ACC112 (cell line): ENCODE measurements around the gene MAPK12.

Source experiments
- H2AFZ ChIP-seq: fragments of 200-600 bp; sonication (generic); one replicate; pipeline ENCODE4 v1.6.0; 2017; ENCODE audit warnings: antibody characterized with exemption, low read length; ENCODE audit not compliant: unreplicated experiment
- H3K27ac ChIP-seq: fragments of 200-600 bp; sonication (generic); 2 replicates; pipeline ENCODE4 v1.5.1; 2014; ENCODE audit warnings: low read depth, mild to moderate bottlenecking, antibody characterized with exemption, low read length, moderate library complexity
- H3K27me3 ChIP-seq: fragments of 200-600 bp; sonication (generic); 2 replicates; pipeline ENCODE4 v1.6.1; 2014; ENCODE audit warnings: mild to moderate bottlenecking, antibody characterized with exemption, low read length, moderate library complexity, mixed read lengths; ENCODE audit not compliant: insufficient read depth
- H3K36me3 ChIP-seq: fragments of 200-600 bp; sonication (generic); 2 replicates; pipeline ENCODE4 v1.6.1; 2016; ENCODE audit warnings: mild to moderate bottlenecking, antibody characterized with exemption, low read length, moderate library complexity, mixed read lengths; ENCODE audit not compliant: insufficient read depth
- H3K4me1 ChIP-seq: fragments of 200-600 bp; sonication (generic); one replicate; pipeline ENCODE4 v1.6.1; 2016; ENCODE audit warnings: low read length, mixed read lengths; ENCODE audit not compliant: insufficient read depth, unreplicated experiment, control insufficient read depth
- H3K4me3 ChIP-seq: fragments of 200-600 bp; sonication (generic); 2 replicates; pipeline ENCODE4 v1.5.1; 2014; ENCODE audit warnings: mild to moderate bottlenecking, low read depth, low read length
- H3K79me2 ChIP-seq: fragments of 200-600 bp; sonication (generic); one replicate; pipeline ENCODE4 v1.6.0; 2016; ENCODE audit warnings: low read length; ENCODE audit not compliant: control insufficient read depth, unreplicated experiment, insufficient read depth

MAPK12 gene

DNA sequence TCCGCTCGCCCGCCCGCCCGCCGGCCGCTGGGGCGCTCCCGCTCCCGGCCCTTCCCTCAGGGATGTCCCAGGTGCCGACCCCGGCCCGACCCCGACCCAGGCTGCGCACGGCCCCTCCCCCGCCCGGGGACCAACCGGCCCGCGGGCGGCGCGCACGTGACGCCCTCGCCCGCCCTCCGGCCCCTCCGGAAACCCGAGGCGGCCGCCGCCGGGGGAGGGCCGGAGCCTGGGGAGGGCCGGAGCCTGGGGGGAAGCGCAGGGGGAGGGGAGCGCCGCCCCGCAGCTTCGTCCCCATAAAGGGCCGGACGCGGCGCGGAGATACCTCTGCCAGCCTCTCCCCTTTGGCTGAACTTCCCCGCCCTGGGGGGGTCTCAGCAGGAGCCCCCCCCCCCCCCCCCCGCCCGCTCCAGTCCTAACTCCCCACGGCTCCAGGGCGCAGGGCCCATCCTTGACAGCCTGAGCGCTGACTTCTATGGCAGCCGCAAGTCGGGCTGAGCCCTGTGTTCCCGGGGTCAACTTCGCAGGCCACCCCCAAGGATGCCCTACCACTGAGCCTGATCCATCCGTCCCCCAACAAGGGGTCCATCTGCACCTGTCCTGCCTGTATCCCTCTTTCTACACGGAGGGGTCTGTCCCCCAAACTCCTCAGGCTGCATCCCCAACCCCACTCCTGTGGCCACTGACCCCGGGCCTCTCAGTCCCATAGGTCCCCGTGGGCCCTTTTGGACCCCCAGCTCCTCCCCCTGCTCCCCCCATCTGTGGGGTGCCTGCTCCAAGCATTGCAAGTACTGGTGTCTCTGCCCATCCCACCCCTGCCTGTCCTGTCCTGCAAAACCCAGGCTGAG is at the start of gene MAPK12:
MAPK12 (minus strand) TSS at position 69 of the 845 bp plus-strand sequence. CDS start 174 bp downstream, outside the sequence.
- peaks cover 14% of the 10 kb centered on the region for H3K4me1 ChIP-seq
- H3K27me3 ChIP-seq: no peaks in the 10 kb centered on the region
- peak within 1 kb of the TSS; percentile 22; the same call in 1 of the 2 replicates for H3K27ac ChIP-seq
- H2AFZ ChIP-seq: no peak within 1 kb of the TSS
- H3K79me2 ChIP-seq: peaks cover 10% of the 10 kb centered on the region
- H3K36me3 ChIP-seq: no peaks in the 10 kb centered on the region
- peak within 1 kb of the TSS; percentile 80 for H3K4me3 ChIP-seq

DNA sequence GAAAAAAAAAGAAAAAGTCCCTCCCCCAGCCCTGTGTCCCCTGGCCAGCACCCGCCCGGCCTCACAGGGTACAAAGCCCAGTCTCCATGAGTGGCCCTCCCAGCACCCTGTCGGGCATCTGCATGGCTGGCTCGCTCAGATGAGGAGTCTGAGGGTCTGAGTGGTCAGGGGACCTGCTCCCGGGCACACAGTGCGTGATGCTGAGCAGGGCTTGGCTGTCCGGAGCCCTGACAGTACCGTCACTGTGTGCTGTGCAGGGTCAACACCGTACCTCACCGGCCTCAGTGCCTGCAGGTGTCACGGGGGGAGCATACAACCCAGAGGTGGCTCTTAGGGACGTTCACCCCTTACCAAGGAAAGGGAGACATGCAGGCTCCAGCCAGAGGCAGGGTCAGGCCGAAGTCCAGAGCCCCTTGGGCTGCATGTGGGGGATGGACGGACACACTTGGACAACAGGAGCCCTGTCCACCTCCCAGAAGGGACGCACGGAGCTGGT is 49.5 kb upstream of the MAPK12 start:
- no peak overlapping the region for H3K27ac ChIP-seq
- H3K79me2 ChIP-seq: peaks cover 7% of the 10 kb centered on the region
- H3K36me3 ChIP-seq: no peaks in the 10 kb centered on the region
- peaks cover 13% of the 10 kb centered on the region for H3K4me1 ChIP-seq
- no peak overlapping the region for H2AFZ ChIP-seq
- H3K27me3 ChIP-seq: no peaks in the 10 kb centered on the region
- no peak overlapping the region for H3K4me3 ChIP-seq

DNA sequence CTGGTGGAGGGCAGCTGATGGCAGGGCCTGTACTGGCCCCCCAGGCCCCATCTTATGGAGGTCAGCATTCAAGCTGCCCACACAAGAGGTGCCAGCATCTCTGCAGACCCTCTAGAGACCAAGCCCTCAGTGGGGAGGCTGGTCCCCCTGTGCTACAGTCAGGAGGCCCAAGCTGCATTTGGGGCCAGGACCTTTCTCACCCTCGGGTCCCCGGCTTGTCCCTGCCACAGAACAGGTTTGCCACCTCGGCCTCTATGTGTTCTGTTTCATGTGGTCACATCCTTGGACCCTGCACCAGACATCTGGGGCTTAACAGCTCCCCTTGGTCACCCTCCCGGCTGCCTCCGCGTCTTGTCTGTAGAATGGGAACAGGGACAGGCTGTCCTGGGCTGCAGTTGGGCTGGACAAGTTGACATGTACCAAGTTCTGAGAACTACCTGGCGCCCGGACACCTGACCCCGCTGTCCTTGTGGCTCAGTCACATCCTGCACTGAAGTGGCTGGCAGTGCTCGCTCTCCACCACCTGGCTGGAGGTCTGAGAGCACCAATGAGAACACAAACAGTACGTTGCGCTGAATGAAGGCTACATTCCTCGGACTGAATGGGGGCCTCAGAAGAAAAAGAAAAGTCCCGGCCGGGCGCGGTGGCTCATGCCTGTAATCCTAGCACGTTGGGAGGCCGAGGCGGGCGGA is 48.7 kb upstream of the MAPK12 start:
- Histone ChIP-seq H3K4me3 (no peak overlapping the region), H3K36me3 (no peaks in the 10 kb centered on the region), H3K27ac (no peak overlapping the region), H3K4me1 (peaks cover 16% of the 10 kb centered on the region), H3K27me3 (no peaks in the 10 kb centered on the region), H3K79me2 (peaks cover 10% of the 10 kb centered on the region), H2AFZ (no peak overlapping the region)

DNA sequence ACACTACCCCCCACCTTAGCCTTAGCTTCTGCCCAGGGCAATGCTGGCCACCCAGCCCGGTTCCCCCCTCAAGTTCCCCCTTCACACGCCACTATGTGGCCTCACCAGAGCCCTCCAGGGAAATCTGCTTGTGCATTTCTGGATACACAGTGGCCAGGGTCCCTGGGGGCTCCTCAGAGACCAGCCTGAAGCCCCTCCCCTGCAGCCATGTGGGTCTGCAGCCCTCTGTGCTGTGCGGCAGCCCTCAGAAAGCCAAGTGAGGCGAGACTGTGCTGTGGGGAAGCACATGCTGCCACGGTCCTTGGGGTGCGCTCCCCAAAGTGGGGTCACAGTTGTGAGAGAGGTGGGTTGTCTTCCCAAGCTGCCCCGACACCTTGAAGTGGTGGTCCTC is 48.1 kb upstream of the MAPK12 start:
- no peak overlapping the region for H2AFZ ChIP-seq
- peaks cover 21% of the 10 kb centered on the region for H3K4me1 ChIP-seq
- H3K4me3 ChIP-seq: no peak overlapping the region
- H3K36me3 ChIP-seq: no peaks in the 10 kb centered on the region
- H3K79me2 ChIP-seq: peaks cover 10% of the 10 kb centered on the region
- H3K27me3 ChIP-seq: no peaks in the 10 kb centered on the region
- H3K27ac ChIP-seq: no peak overlapping the region

DNA sequence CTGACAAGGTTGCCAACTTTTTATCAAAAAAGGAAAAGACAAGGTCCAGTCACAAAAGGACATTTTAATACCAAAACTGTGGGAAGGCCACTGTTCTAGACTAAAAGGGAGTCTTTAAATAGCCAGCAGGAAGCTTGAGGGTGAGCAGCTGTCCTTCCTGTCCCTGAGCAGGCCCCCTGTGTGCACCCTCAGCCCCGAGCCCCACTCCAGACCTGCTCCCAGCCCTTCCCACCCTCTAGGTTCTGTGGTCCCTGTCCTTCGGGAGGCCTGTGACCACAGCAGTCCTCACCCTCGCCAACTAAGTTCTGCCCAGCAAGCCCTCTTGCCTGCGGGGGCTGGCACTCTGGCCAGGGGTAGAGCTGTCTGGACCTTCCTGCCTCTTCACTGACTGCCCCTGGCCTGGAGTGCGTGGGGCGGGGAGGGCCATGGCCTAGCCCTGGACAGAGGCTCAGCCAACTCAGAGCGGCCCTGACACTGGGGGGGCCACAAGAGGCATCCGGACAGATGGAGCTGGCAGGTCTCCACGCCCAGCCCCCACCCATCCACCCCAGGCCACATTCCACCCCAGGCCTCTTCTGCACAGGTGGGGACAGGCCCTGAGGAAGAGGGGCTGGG is 47.6 kb upstream of the MAPK12 start:
- H2AFZ ChIP-seq: no peak overlapping the region
- no peak overlapping the region for H3K4me3 ChIP-seq
- peaks cover 13% of the 10 kb centered on the region for H3K79me2 ChIP-seq
- peak overlapping the region; percentile 12; the same call in 1 of the 2 replicates for H3K27ac ChIP-seq
- H3K4me1 ChIP-seq: peaks cover 24% of the 10 kb centered on the region
- H3K27me3 ChIP-seq: no peaks in the 10 kb centered on the region
- no peaks in the 10 kb centered on the region for H3K36me3 ChIP-seq

DNA sequence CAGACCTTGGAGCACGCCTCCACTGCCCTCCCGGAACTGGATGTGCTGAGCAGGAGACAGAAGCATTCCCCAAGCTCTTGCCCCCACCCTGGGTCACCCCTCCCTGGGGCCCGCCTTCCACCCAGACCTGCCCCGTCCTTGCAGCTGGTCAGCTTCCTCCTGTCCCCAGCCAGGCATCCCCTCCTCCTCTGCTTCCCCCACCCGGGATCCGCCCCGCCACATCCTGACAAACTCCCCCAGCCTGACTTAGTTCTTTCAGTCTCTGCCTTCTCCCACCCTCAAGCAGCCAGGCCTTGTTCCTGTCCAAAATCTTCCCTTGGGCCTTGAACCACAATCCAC is 47.1 kb upstream of the MAPK12 start:
- no peaks in the 10 kb centered on the region for H3K36me3 ChIP-seq
- no peak overlapping the region for H2AFZ ChIP-seq
- H3K79me2 ChIP-seq: peaks cover 18% of the 10 kb centered on the region
- no peak overlapping the region for H3K4me3 ChIP-seq
- H3K27me3 ChIP-seq: no peaks in the 10 kb centered on the region
- H3K27ac ChIP-seq: peak overlapping the region; percentile 12; the same call in 1 of the 2 replicates
- peaks cover 30% of the 10 kb centered on the region for H3K4me1 ChIP-seq

DNA sequence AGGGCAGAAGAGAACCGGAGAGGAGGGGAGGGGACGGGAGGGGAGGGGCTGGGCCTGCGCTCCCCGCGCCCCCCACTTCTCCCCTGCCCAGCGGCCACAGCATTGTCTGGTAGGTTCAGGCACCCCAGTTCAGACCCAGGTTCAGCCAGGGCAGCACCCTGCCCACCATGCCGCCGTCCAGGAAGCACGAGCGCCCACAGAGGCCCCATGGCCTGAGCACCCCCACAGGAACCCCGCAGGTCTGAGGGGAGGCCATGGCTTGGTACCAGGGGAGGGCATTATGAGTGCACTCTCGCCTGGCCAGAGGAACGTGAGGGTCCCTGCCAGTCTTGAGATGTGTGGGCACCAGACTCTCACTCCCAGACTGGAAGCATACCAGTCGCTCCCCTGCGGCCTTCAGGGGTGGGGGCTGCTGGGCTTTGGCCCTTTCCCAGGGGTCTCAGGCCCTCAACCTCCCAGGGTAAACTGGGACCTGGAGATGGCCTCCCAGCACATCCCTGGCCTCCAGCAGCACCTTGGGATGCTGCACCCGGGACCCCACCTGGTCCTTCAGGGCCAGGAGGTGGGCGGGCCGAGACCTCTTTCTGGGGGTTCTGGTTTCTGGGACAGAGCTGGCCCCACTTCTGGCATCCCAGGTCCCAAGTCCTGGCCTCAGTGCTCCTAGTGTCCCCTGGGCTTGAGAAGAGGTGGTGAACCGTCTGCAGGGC is 46.6 kb upstream of the MAPK12 start:
- no peaks in the 10 kb centered on the region for H3K27me3 ChIP-seq
- no peaks in the 10 kb centered on the region for H3K36me3 ChIP-seq
- H3K4me1 ChIP-seq: peaks cover 35% of the 10 kb centered on the region
- H2AFZ ChIP-seq: no peak overlapping the region
- no peak overlapping the region for H3K4me3 ChIP-seq
- H3K79me2 ChIP-seq: peaks cover 24% of the 10 kb centered on the region
- H3K27ac ChIP-seq: no peak overlapping the region

DNA sequence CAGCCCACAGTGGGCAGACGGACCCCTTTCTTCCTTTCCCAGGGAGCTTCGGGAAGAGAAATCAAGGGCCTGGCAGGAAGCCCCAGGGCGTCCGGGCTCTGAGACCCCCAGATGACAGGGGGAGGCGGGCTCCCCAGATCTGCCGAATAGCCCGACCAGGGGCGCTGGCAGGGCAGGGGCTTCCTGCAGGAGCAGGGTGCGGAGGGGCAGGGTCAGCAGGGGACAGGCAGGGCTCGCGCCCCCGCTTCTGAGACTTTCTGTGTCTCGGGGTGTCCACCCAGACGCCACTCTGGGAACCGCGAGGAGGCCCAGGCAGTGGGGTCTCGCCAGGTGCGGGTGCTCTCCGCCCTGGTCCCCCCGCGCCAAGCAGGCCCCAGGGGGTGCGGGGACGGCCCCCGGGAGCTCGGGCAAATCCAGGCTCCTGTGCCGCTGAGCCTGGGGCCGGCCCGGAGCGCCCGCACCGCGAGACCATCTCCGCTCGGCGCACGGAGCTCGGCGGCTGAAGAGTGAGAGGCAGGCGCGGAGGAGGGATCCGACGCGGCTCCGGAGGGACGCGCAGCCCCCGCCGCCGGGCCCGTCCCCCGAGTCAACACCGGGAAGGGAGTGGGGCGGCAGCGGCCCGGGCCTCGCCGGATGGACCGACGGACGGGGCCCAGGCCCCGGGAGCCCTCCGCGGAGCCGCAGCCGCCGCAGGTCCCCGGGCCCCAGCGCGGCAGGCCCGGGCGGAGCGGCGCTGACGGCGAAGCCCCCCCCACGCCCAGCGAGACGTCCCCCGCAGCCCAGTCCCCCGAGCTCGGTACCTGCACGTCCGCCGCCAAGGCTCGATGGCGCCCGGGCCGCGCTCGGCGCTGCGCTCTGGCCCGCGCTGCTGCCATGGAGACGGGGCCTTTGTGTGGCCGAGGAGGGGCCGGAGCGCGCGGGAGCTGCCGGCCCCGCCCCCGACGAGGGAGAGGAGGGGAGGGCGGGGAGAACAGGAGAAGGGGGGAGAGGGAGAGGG is 45.6 kb upstream of the MAPK12 start, which contains the start of gene PLXNB2:
PLXNB2 (minus strand) TSS at position 894 of the 997 bp plus-strand sequence. CDS start 17,062 bp downstream, outside the sequence.
- no peaks in the 10 kb centered on the region for H3K27me3 ChIP-seq
- no peaks in the 10 kb centered on the region for H3K36me3 ChIP-seq
- peak within 1 kb of the TSS; percentile 84 for H3K4me3 ChIP-seq
- peaks cover 33% of the 10 kb centered on the region for H3K79me2 ChIP-seq
- no peak within 1 kb of the TSS for H2AFZ ChIP-seq
- peaks cover 45% of the 10 kb centered on the region for H3K4me1 ChIP-seq
- peak within 1 kb of the TSS; percentile 81 for H3K27ac ChIP-seq

DNA sequence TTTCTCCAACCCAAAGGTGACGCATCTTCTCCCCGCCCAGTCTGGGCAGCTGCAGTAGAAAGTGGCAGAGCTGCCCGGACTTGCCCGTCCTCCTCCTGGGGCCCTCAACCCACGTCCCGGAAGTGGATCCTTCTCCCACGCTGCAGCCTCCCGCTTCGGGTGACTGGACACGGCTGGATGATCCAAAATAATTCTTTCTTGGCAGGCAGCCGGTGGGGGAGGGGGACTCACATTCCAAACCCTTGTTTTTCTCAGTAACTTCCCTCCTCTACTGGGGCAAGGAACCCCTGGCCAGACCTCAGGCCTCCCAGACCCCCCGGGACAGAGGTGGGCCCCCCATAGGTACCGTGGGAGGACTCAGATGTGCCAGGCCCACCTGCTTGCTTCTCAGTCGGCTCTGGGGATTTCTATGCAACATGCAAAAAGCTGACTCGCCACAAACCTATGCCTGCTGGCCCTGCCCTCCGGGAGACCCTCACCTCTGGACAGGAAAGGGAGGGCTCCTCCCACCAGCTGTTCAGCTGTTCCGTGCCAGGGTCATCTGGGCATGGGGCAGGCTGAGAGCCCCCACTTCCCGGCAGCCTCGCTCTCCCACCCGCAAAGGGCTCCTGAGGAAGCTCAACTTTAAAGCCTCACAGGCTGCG is 44.6 kb upstream of the MAPK12 start:
- H2AFZ ChIP-seq: no peak overlapping the region
- H3K79me2 ChIP-seq: peaks cover 43% of the 10 kb centered on the region
- H3K27ac ChIP-seq: peak overlapping the region; percentile 81
- H3K36me3 ChIP-seq: no peaks in the 10 kb centered on the region
- H3K27me3 ChIP-seq: no peaks in the 10 kb centered on the region
- H3K4me1 ChIP-seq: peaks cover 55% of the 10 kb centered on the region
- H3K4me3 ChIP-seq: peak overlapping the region; percentile 84
